GM18951 (cell line): ENCODE results near the gene OLFM1.

ENCODE experiments used
- POLR2A ChIP-seq: IDR thresholded peaks from 4 replicates; pipeline ENCODE4 v1.6.1; 2011; ENCODE audit warnings: mild to moderate bottlenecking; ENCODE audit not compliant: insufficient read length, insufficient read depth; ENCODE audit errors: extremely low read depth
- in situ Hi-C: fragments of 300-500 bp; cut with MboI; formaldehyde crosslinking; loops from one replicate; pipeline ENCODE4 v1.12.0; 2022; ENCODE audit warnings: low sequenced_read_pairs, mixed read lengths, inconsistent platforms; ENCODE audit not compliant: unreplicated experiment

The OLFM1 gene

DNA sequence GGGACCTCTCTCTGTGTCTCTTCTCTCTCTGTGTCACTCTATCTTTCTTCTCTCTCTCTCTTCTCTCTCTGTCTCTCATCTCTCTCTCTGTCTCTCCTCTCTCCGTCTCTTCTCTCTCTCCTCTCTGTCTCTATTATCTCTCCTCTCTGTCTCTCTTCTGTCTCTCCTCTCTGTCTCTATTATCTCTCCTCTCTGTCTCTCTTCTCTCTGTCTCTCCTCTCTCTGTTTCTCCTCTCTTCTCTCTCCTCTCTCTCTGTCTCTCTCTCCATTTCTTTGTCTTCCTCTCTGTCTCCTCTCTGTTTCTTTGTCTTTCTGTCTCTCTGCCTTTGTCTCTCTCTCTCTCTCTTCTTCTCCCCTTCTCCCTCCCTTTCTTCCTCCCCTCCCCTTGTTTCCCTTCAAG lies 3.2 kb upstream of the OLFM1 start:
- no peak for TF ChIP-seq POLR2A
- in situ Hi-C loops: no loop called here

DNA sequence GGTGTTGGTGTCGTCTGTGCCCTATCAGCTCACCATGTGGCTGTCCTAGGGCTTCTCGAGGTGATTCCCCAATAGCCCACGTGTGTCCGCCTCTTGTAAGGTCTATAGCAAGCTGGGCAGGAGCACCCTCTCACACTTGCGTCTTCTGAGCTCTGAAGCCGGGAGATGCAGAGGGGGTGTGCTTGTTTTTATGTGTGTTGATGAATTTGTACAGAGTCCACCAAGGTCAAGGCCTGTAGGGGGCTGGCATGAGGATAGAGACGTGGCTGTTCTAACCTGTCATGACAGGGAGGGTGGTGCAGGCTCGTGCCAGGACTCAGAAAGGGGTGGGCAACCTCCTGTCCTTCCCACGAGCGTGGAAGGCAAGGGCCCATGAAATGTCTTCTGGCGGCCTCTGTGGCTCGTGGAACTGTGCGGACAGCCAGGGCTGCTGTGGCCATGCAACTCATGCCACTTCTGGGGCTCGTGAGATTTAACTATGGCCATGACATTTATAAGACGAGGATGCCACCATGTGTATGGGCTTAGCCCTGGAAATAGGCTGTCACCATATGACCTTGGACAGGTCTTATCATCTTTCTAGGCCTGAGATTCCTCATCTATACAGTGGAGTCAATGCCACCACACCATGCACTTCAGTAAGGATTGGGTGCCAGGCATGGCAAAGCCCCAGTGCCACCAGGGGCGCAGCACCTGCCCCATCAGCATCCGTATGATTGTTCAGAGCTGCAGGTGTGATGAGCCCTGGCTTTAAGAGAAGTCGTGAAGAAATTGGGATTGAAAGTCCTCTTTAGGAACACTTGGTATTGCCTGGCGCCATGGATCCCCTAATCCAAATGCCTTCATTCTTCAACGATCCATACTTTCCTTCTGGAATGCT lies 2.3 kb upstream of the OLFM1 start:
- in situ Hi-C loops: no loop called here
- no peak for TF ChIP-seq POLR2A

- in situ Hi-C loops: no loop called here
- TF ChIP-seq POLR2A: no peak
These were observed 1.5 kb upstream of the OLFM1 start for GRCh38 chr9:135085830-135086546.

DNA sequence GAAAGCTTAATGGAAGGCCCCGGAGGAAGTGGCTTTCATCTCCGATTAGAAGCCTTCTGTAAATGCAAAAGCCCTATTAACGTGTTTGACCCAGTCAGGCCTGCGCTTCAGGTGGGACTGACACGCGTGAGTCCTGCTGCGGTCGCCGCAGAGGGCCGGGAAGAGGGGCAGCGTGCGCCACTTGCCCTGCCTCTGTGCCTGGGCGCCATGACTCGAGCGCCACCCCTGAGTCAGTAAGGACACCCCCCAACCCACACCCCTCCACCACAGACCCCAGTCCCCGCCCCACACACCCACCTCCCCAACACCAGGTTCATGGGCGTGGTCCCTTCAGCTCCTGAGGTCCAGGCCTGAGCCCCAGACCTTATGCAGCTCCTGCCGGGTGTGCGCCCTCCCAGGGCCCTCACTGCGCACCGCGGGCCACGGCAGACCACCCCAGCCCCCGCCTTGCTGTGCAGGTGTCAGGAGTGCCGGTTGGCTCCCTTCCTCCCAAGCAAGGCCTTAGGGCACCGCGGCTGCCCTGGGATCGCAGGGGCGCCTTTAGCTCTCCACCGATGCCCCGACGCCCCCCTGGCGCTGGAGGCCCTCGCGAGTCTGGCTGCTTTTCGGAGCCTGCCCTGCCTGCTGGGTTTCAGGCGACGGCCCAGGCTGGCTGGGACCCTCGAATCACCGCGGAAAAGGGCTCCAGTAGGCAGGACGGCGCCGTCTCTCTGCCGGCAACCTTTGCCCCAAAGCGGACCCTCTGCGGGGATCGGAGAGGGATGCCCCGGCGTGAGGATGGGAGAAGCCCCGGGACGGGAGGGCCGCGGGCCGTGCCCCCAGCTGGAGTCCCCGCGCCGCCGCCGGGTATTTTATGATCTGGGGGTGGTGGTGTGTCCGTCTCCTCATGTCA lies 625 bp upstream of the OLFM1 start:
- in situ Hi-C loops: no loop called here
- TF ChIP-seq POLR2A: no peak

DNA sequence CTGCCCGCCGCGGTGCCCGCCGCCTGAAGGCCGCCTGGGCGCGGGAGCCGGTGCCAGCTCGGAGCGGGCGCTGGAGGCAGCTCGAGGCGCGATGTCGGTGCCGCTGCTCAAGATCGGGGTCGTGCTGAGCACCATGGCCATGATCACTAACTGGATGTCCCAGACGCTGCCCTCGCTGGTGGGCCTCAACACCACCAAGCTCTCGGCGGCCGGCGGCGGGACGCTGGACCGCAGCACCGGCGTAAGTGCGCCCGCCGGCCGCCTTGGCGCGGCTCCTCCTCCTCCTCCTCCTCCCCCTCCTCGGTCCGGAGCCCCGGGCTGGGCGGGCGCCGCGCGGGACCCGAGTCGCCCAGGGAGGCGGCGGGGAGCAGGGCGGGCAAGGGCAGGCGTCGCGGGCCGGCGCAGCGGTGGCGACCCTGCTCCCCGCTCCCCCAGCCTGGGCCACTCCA lies 455 bp downstream of the OLFM1 start:
- in situ Hi-C loops: no loop called here
- TF ChIP-seq POLR2A: no peak

GRCh38 chr9:135088348-135088978 lies 995 bp downstream of the OLFM1 start:
- TF ChIP-seq POLR2A: no peak
- in situ Hi-C loops: no loop called here

- in situ Hi-C loops: no loop called here
- no peak for TF ChIP-seq POLR2A
These were observed 1.7 kb downstream of the OLFM1 start for GRCh38 chr9:135088979-135089847.

DNA sequence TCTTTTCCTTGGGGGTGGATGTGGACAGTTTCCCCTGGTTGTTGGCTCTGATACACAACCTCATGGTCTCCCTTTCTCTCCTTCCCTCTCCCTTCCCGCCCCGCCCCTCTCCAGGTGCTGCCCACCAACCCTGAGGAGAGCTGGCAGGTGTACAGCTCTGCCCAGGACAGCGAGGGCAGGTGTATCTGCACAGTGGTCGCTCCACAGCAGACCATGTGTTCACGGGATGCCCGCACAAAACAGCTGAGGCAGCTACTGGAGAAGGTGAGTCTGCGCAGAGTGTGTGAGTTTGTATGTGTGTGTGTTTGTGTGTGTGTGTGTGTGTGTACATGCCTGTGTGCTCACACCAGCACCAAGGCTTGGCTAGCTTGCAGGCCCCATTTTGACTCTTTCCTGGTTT lies 2.6 kb downstream of the OLFM1 start:
- in situ Hi-C loops: no loop called here
- TF ChIP-seq POLR2A: no peak

DNA sequence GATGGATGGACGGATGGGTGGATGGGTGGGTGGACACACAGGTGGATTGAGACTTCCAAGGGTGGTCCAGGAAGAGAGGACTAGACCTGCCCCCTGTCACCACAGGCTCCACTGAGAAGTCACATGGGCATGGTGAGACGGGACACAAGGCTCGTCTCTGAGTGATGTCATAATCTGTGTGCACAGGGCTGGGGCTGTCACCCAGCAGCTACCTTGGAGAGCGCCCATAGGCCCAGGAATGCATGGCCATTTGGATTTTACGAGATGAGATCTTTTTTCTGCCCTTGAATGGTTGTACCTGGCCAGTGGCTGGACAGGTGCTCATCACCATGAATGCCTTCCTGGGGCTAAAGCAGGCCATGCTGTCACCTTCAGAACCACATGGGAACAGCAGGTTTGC lies 3.1 kb downstream of the OLFM1 start:
- in situ Hi-C loops: no loop called here
- TF ChIP-seq POLR2A: no peak

DNA sequence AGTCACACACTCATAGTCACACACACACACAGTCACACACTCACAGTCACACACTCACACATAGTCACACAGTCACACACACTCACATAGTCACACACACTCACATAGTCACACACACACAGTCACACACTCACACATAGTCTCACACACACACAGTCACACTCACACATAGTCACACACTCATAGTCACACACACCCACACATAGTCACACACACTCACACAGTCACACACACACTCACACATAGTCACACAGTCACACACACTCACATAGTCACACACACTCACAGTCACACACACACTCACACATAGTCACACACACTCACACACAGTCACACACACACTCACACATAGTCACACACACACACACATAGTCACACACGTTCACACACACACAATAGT lies 4.1 kb downstream of the OLFM1 start:
- TF ChIP-seq POLR2A: no peak
- in situ Hi-C loops: no loop called here

GRCh38 chr9:135093111-135093510 lies 5.6 kb downstream of the OLFM1 start:
- in situ Hi-C loops: no loop called here
- TF ChIP-seq POLR2A: no peak
